Thyroid gland (tissue), 4 donors: ENCODE results near the gene ABCB6.

Experiments
- POLR2A ChIP-seq, 2 donors: fragments of 450-650 bp; IDR thresholded peaks; one replicate each; pipeline ENCODE4 v1.6.1; 2017; ENCODE audit warnings: antibody characterized with exemption in 2 of 2, mild to moderate bottlenecking in 2 of 2, moderate library complexity in 1 of 2
- TF ChIP-seq, protein P1 (sequence below), 6 experiments: fragments of 200-600 bp in 3 of 6; fragments of 450-650 bp in 3 of 6; sonication (generic) in 3 of 6; IDR thresholded peaks; one replicate each; pipeline ENCODE4 v1.5.1; 2016 to 2019; ENCODE audit warnings: antibody characterized with exemption in 6 of 6, mild to moderate bottlenecking in 2 of 6, inconsistent platforms in 1 of 6, moderate library complexity in 1 of 6

DNA sequence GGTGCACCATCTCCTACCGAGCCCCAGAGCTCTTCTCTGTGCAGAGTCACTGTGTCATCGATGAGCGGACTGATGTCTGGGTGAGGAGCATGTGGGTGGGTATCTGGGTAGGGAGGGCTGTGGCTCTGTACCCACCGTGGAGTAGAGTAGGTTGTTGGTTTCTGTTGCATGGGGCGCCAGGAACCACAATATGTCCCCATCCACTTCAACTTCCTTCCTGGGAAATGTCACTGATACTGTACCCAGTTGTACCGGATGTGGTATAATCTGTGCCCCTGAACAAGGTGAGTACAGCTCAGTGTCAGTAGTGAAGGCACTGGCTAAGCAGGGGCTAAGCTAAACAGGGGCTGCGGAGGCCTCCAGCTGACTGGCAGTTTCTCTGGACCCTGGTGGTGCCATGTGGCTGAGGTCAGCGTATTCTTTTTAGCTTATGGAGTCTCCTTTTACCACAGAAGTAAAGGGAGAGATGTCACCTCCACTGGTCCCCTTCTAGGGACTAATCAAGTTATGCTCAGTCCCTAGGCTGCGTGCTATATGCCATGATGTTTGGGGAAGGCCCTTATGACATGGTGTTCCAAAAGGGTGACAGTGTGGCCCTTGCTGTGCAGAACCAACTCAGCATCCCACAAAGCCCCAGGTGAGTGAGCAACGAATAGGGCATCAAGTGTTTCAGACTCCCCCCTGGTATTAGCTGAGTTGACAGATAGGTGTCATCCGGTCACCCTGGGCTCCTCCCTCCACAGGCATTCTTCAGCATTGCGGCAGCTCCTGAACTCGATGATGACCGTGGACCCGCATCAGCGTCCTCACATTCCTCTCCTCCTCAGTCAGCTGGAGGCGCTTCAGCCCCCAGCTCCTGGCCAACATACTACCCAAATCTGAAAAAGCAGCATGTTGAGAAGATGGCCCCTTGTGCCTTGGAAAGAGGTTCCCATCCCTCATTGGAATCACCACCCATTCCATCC lies 29.2 kb upstream of the ABCB6 start:
- TF ChIP-seq, protein P1, sequence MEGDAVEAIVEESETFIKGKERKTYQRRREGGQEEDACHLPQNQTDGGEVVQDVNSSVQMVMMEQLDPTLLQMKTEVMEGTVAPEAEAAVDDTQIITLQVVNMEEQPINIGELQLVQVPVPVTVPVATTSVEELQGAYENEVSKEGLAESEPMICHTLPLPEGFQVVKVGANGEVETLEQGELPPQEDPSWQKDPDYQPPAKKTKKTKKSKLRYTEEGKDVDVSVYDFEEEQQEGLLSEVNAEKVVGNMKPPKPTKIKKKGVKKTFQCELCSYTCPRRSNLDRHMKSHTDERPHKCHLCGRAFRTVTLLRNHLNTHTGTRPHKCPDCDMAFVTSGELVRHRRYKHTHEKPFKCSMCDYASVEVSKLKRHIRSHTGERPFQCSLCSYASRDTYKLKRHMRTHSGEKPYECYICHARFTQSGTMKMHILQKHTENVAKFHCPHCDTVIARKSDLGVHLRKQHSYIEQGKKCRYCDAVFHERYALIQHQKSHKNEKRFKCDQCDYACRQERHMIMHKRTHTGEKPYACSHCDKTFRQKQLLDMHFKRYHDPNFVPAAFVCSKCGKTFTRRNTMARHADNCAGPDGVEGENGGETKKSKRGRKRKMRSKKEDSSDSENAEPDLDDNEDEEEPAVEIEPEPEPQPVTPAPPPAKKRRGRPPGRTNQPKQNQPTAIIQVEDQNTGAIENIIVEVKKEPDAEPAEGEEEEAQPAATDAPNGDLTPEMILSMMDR (IDR thresholded peaks at IDR 0.05), result no peak
- TF ChIP-seq POLR2A (IDR thresholded peaks at IDR 0.05), result no peak
